Measurements from ENCODE around the gene UROS.

The UROS gene

GRCh38 chr10:125742465-125742864 lies 80.6 kb downstream of the UROS start:
- TF ChIP-seq, protein P1, sequence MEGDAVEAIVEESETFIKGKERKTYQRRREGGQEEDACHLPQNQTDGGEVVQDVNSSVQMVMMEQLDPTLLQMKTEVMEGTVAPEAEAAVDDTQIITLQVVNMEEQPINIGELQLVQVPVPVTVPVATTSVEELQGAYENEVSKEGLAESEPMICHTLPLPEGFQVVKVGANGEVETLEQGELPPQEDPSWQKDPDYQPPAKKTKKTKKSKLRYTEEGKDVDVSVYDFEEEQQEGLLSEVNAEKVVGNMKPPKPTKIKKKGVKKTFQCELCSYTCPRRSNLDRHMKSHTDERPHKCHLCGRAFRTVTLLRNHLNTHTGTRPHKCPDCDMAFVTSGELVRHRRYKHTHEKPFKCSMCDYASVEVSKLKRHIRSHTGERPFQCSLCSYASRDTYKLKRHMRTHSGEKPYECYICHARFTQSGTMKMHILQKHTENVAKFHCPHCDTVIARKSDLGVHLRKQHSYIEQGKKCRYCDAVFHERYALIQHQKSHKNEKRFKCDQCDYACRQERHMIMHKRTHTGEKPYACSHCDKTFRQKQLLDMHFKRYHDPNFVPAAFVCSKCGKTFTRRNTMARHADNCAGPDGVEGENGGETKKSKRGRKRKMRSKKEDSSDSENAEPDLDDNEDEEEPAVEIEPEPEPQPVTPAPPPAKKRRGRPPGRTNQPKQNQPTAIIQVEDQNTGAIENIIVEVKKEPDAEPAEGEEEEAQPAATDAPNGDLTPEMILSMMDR (IDR thresholded peaks at IDR 0.05; ENCODE audit: low read depth, low read length), result no peak
- H3K4me3 ChIP-seq (ENCODE audit: low read depth, low read length), result no peak overlapping the region

DNA sequence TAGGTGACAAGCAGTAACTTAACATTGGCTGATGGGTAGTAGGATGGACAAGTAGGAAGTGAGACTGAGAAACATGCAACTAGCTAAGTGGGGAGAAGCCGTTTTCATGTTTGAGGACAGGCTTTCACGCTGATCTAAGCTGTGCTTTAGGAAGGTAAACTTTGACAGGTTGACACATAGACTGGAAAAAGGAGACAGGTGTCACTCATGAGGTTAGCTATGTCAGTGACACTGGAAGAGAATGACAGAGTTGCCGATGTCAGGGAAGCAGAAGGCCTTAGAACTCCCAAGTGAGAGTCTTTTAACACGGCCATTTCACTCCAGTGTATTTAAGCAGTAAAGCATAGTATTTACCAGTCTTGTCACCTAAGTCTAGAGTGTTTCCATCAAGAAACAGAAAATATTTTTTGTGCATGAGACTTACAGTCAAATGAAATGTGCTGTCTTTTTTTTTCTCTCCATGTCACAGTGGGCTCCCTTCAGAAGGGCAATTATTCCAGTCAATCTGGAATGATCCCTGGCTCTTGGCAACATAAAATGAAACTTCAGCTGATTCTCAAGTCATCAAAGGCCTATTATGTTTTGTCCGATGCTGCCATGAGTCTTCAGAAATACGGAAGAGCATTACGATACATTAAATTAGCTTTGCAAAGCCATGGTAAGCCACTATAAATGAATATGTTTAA lies 82.9 kb downstream of the UROS start:
- H3K4me3 ChIP-seq (ENCODE audit: low read depth, low read length), result no peak overlapping the region
- TF ChIP-seq, protein P1 (IDR thresholded peaks at IDR 0.05; ENCODE audit: low read depth, low read length), result no peak

Data from WI38 (cell line).